Psoas muscle (tissue), 8 donors: ENCODE data around the gene SOD3. TPM values are rescaled to one million over a fixed set of nuclear protein-coding genes. Genes with fewer than 3 reads are reported as not detected.

Experiments used
- ATAC-seq, 4 donors: fragments of 200-7000 bp; cut with Tn5 transposase; one replicate each; pipeline ENCODE4 v1.9.1; 2020; ENCODE audit warnings: moderate library complexity in 3 of 4, mild to moderate bottlenecking in 2 of 4
- DNase-seq, 2 donors: peaks; one replicate each; pipeline ENCODE4 v3.0.0-alpha.2; 2020
- H3K27ac ChIP-seq: fragments of 200-600 bp; one replicate; pipeline ENCODE4 v1.8.0; 2022
- H3K27me3 ChIP-seq, 3 donors: fragments of 200-600 bp in 1 of 3; one replicate each; pipeline versions ENCODE4 v1.6.1 to v1.8.0; 2013 to 2022; ENCODE audit warnings: low read length in 2 of 3, mild to moderate bottlenecking in 2 of 3, moderate library complexity in 1 of 3; ENCODE audit not compliant: insufficient read depth in 3 of 3
- H3K36me3 ChIP-seq, 2 donors: fragments of 200-600 bp in 1 of 2; one replicate each; pipeline versions ENCODE4 v1.6.1 to v1.8.0; 2013 to 2022; ENCODE audit warnings: low read depth in 1 of 2, mild to moderate bottlenecking in 1 of 2, moderate library complexity in 1 of 2; ENCODE audit not compliant: insufficient read depth in 1 of 2
- H3K4me1 ChIP-seq: fragments of 200-600 bp; one replicate; pipeline ENCODE4 v1.8.0; 2022
- H3K4me3 ChIP-seq: fragments of 200-600 bp; one replicate; pipeline ENCODE4 v1.8.0; 2022; ENCODE audit warnings: mild to moderate bottlenecking
- H3K9me3 ChIP-seq: fragments of 200-600 bp; one replicate; pipeline ENCODE4 v1.8.0; 2022
- CTCF ChIP-seq: fragments of 200-600 bp; IDR thresholded peaks from one replicate; pipeline ENCODE4 v1.8.0; 2022; ENCODE audit warnings: antibody characterized with exemption
- WGBS, 3 donors: extraction: QIAGEN DNeasy Blood & Tissue Kit; methylation state at CpG; one replicate each; pipeline versions ENCODE4 v1.1.6 to v1.1.7; 2013; 5-methylcytosine and 5-hydroxymethylcytosine counted together
- intact Hi-C, 2 donors: fragments of 100-400 bp; cut with DNase I; formaldehyde crosslinking; loops; one replicate each; pipeline versions ENCODE4 v1.11.0 to v1.14.2; 2022
- long read RNA-seq, 2 donors: library from polyadenylated mRNA; unstranded; transcript quantifications; one replicate each; pipeline ENCODE4 v2.0.0, GENCODE V29; 2021
- polyA plus RNA-seq, 3 donors: library from polyadenylated mRNA; stranded (reverse); fragments of 200-250 nt; gene quantifications; one replicate each; pipeline ENCODE4 v1.2.3, GENCODE V29; 2013
- total RNA-seq, 4 donors: library from RNA; stranded (reverse); fragmentation: NEBNext Ultra II Directional in 2 of 4; extraction: Animal tissue kit (Norgen Biotek cat#: 25700) in 2 of 4; gene quantifications; one replicate each; pipeline versions ENCODE4 v1.2.1 to v1.2.4, GENCODE V29; 2021 to 2023
- donor health status: healthy with polysubstance abuse.
- donor health status: DM: no; HTN: no; CAD: no; lungs with moderate emphysema.
- donor health status: Bipolar disorder and iron deficiency.
- donor health status: healthy.
- donor health status: DM: yes; HTN: yes; CAD: no.
- donor health status: DM: no; HTN: no; CAD: no.
- donor health status: DM: no; HTN: no; CAD: no.
- donor health status: DM: yes; HTN: yes; CAD: no.

Gene SOD3
- total RNA-seq = 10 to 100 TPM in 2 of 4 donors, 1 to 10 TPM in 2; 3.8 to 15.6 (median 9.2) TPM
- 1 to 10 TPM; 1.5 to 5.3 (median 2.6) TPM for polyA plus RNA-seq
- long read RNA-seq, donor 1, partial matches to known transcripts = 0 of 5 reads
- long read RNA-seq, donor 1, other reads (novel, unspliced or antisense) = 1 of 5 reads
- long read RNA-seq, donor 2, partial matches to known transcripts = 0 of 8 reads
- long read RNA-seq, donor 2, other reads (novel, unspliced or antisense) = 4 of 8 reads

- Histone ChIP-seq H3K36me3 (no peaks in the 10 kb centered on the region), H3K9me3 (no peaks in the 10 kb centered on the region), H3K4me1 (peaks cover 18% of the 10 kb centered on the region), H3K27ac (peak within 1 kb of the TSS; percentile 74), H3K4me3 (peak within 1 kb of the TSS; percentile 55), H3K27me3 (peaks cover 0 to 2% (median 0%) of the 10 kb centered on the region in 3 donors)
- TF ChIP-seq CTCF = no peak
- peak; percentile 80 to 81 for DNase-seq
- 15 to 26% (median 18%) methylated on average over 21 of the region's 21 CpGs for WGBS, 3 donors
- intact Hi-C loops = loop anchor here in 1 of 2 donors (5.0 to 10.0 kb wide), 2 partner anchors 43 to 210 kb away; partner anchors contain the start of gene DHX15
- peak; percentile 82 to 89 (median 86) for ATAC-seq
These were observed at the start of gene SOD3 for GRCh38 chr4:24794916-24795665. TSS of gene SOD3 (plus strand) at chr4:24795573. CDS start at chr4:24799522, 3,949 bp downstream.

- no peak for TF ChIP-seq CTCF
- 91 to 99% (median 95%) methylated on average over 4 of the region's 4 CpGs for WGBS, 3 donors
These were observed 48.0 kb upstream of the SOD3 start for GRCh38 chr4:24747234-24747975.

GRCh38 chr4:24748023-24748422 is 47.4 kb upstream of the SOD3 start:
- WGBS, 3 donors = 54 to 62% (median 62%) methylated on average over 4 of the region's 4 CpGs
- no peaks in the 10 kb centered on the region for H3K27me3 ChIP-seq
- H3K9me3 ChIP-seq = no peaks in the 10 kb centered on the region
- H3K27ac ChIP-seq = no peak overlapping the region
- H3K4me3 ChIP-seq = no peak overlapping the region
- peak; percentile 51 to 80 (median 62) for ATAC-seq
- intact Hi-C loops = no loop called here
- peaks cover 36% of the 10 kb centered on the region for H3K4me1 ChIP-seq
- H3K36me3 ChIP-seq = no peaks in the 10 kb centered on the region
- no peak for TF ChIP-seq CTCF
- DNase-seq = no peak

More at GRCh38 chr4:24747234-24747975, 48.0 kb upstream of the SOD3 start:
- no peak overlapping the region for H3K4me3 ChIP-seq
- no peaks in the 10 kb centered on the region for H3K9me3 ChIP-seq
- intact Hi-C loops = no loop called here
- no peaks in the 10 kb centered on the region for H3K36me3 ChIP-seq
- peaks cover 42% of the 10 kb centered on the region for H3K4me1 ChIP-seq
- H3K27ac ChIP-seq = no peak overlapping the region
- ATAC-seq = no peak
- no peak for DNase-seq
- H3K27me3 ChIP-seq = no peaks in the 10 kb centered on the region

- 61 to 70% (median 61%) methylated on average over 10 of the region's 10 CpGs for WGBS, 3 donors
- no peak for TF ChIP-seq CTCF
- H3K27ac ChIP-seq = no peak overlapping the region
- H3K4me3 ChIP-seq = no peak overlapping the region
- H3K27me3 ChIP-seq = no peaks in the 10 kb centered on the region
- DNase-seq = no peak
- no peak for ATAC-seq
- H3K4me1 ChIP-seq = peaks cover 28% of the 10 kb centered on the region
- no peaks in the 10 kb centered on the region for H3K9me3 ChIP-seq
- intact Hi-C loops = no loop called here
- no peaks in the 10 kb centered on the region for H3K36me3 ChIP-seq
These were observed 46.5 kb upstream of the SOD3 start for GRCh38 chr4:24748758-24749350.
